CMK (cell line): ENCODE results near the gene NOS3.

Experiments
- DNase-seq: peaks from one replicate; pipeline ENCODE4 v3.0.0-alpha.2; 2010; ENCODE audit warnings: low read depth

The NOS3 gene

DNA sequence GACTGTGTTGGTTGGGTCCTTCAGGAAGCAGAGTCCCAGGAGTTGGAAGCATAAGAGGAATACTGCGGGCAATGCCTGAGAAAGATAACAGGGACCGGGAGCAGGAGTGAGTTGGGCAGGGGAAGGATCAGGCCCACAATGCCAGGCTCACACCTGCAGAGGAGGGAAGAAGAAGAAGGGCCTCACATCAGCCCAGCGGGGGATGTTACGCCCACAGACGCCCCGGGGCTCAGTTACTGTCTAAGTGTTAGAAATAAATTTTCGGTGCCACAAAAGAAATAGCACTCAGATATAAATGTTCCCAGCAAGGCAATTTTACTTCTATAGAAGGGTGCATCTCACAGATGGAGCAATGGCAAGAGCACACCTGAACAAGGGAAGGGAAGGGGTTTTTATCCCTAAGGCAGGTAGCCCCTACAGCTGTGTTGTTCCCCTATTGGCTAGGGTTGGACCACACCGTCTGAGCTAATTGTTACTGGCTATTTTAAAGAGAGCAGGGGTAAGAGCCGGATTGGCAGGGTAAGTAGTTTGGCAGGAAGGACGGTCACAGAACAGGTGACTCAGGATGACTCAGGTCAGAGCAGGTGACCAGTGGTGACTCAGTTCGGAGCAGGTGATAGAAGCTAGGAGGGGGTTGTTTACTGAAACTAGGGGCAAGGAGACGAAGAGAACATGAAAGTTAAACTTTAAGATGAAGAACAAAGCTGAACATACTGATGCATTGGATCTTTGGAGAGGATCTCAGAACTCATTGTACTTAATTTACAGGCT lies at the start of gene NOS3:
Gene NOS3 (plus strand): TSS at position 602 of the 771 bp plus-strand sequence. CDS start 2,787 bp downstream, outside the sequence.
- no peak for DNase-seq

DNA sequence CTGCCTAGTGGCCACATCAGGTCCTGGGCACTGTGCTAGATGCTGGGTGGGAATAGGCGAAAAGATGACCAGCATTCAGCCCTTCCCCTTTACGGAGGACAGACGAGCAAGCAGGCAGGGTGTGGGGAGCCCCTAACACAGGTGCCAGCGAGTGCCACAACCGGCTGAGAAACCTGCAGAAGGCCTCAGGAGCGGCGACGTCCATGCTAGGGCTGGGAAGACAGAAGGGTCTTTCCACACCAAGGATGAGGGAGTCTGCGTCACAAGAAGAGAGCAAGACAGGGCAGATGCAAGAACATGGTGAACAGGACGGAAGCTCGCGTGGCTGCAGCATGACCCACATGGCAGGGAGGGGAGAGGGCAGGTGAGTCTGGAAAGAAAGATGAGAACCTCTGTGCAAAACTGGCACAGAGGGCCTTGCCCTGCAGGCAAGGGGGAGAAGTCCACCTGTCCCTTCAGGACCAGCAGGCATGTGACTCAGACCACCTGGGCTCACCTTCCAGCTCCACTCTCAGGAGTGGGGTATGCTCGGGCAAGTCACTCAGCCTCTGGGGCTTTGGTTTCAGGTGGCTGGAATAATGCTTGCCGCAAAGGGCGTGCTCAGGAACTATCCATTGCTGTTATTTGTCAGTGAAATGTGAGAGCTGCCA lies 49.3 kb upstream of the NOS3 start:
- DNase-seq: no peak

DNA sequence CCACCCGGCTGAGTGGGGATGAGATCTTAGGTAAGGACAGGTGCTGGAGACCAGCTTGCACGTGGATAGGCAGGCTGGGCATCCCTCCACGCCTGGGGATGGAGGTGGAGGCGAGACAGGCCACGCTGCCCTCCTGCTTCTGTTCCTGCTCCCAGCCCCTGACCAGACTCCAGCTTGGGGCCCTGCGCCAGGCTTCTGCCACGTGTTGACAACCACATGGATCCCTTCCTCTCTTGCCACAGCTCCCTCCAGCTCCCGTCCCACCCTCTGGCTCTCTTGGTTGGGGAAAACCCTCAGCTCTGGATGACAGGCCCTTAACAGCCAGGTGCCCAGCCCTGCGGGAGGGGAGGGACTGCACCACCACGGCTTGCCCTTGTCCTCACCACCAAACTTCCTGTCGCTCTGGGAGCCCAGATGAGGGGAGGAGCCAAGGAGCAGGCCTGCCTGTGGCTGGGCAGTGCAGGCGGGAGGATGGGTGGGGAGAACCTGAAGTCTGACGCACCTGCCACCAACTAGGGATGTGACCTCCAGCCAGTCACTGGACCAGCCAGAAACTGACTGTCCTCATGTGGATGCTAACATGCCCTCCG lies 48.7 kb upstream of the NOS3 start:
- no peak for DNase-seq

DNA sequence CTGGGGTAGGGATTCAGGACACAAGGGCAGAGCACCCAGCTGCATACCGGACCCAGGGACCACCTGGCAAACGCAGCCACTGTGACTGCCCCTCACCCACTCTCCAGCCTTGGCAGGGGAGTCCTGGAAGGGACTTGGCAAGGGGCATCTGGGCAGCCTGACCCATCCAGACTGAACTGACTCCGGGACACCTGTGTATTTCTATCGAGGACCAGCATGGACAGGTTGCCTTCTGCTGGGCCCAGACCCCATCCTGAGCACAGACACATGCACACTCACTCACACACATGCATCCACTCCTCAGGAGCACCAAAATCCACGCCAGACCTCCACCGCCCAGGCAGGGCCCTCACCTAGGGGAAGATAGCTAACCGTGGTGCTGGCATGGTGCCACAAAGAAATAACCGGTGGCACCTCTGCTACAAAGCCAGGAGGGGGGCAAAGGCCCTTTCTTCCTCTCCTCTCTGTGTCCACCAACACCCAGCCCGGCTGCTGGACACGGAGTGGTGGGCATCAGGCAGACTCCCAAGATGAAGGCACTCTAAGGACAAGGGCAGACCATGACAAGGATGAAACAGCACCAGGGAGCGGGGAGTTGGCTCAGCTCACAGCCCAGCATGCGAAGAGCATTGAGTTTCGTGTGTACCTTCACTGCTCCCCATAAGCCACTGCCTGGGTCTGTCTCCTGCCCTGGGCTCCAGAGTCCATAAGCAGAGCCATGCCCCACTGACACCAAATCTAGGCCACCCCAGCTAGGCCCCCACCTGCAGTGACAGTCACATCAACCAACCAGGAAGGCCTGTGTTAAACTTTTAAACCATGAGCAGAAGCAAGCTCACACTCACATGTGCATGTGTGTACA lies 48.0 kb upstream of the NOS3 start:
- no peak for DNase-seq

DNA sequence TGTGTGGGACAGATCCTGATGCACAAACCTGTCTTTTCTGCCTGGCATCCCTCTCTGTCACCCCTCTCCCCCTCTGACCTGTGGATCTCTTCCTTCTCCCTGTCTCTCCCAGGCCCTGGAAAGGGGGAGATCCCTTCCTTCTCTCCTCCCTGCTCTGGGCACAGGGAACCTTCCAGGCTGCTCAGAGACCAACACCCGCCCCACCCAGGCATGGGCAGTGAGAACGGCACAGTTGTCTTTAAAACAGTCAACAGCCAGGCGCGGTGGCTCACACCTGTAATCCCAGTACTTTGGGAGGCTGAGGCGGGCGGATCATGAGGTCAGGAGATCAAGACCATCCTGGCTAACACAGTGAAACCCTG lies 47.4 kb upstream of the NOS3 start:
- no peak for DNase-seq

DNA sequence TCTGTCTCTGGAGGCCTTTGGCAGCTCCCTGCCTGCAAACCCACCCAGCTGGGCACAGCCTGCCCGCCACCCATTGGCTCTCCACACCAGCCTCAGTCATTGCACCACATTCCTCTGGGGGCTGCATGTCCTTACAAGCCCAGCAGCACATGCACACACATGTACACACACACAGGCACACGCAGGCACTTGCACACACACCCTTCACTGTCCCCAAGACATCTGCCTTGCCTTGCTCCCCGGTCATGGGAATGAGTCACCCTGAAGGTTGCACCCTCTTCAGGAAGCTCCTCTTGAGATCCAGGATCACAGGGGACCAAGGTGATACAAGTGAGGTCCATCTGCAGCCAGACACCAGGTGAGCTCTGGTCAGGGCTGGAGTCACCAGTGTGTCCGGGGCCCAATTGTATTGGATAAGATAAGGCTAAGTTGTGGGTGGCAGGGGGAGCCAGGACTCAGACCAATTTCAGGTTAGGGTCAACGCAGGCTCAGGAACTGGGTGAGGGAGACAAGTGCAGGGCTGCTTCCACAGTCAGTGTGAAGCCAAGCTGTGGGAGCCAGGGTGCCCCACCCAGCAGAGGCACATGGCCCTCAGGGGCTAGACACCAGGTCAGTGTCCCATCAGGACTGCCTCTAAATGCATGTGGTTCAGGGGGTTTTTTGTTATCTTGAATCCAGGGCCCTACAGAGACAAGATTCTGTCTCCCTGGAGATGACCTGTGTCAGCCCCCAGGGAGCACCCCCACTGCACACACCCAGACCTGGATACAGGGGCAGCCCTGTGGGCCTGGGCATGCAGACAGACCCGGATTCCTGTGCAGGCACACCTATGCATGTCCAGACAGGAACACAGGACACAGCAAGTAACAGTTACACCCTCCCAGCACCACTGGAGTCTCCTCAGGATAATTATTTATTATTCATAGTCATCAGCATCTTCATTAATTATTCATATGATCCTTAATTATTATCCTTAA lies 46.5 kb upstream of the NOS3 start:
- DNase-seq: no peak

DNA sequence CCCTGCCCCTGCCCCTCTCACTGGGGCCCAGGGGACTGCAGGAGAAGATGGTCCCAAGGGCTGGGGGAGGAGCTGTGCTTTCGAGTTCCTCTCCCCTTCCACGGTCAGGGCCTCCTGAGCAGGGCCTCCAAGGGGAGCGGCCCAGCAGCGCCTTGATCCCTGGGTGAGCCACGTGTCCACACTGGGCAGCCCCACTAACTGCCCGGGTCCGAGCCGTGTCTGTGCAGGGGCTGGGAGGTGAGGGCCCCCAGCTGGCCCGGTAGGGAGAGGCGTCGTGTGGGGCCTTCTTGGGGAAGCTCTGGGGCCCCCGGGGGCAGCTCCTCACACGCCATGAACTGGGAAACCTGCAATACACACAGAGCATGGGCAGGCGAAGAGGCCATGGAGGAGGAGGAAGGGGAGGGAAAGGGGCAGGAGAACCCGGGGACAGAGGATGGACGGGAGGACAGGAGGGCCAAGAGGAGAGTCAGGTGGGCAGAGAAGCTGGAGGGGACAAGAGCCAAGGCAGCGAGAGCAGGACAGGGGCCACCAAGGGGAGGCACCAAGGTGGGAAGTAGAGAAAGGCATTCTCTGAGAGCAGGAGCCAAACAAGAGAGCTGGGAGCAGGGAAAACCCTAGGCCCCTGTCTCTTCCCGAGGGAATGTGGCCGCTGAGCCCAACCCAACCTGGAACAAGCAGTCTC lies 45.5 kb upstream of the NOS3 start:
- DNase-seq: no peak

DNA sequence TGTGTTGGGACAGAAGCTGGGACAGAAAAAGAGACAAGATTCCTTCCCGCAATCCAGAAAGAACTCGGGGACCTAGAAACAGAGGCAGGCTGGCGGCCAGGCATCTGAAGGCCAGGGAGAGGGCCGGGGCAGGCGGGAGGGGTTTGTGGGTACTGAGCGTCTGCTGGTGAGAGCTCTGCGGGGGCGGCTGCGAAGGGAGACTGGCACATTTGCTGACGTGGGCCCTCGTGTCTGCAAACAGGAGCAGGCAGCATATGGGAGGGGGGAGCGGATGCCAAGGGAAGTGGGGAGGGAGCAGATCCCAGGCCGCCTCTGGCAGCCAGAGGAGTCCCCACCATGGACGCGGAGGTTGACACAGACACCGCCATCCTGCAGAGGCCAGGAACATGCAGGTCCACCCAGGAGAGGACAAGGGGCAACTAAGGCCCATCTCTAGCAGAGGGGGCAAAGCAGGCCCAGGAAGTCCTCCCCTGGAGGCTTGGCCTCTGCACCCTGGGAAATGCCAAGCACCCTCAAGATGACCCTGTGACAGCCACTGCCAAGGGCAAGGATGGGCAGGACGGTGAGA lies 44.9 kb upstream of the NOS3 start:
- DNase-seq: no peak

DNA sequence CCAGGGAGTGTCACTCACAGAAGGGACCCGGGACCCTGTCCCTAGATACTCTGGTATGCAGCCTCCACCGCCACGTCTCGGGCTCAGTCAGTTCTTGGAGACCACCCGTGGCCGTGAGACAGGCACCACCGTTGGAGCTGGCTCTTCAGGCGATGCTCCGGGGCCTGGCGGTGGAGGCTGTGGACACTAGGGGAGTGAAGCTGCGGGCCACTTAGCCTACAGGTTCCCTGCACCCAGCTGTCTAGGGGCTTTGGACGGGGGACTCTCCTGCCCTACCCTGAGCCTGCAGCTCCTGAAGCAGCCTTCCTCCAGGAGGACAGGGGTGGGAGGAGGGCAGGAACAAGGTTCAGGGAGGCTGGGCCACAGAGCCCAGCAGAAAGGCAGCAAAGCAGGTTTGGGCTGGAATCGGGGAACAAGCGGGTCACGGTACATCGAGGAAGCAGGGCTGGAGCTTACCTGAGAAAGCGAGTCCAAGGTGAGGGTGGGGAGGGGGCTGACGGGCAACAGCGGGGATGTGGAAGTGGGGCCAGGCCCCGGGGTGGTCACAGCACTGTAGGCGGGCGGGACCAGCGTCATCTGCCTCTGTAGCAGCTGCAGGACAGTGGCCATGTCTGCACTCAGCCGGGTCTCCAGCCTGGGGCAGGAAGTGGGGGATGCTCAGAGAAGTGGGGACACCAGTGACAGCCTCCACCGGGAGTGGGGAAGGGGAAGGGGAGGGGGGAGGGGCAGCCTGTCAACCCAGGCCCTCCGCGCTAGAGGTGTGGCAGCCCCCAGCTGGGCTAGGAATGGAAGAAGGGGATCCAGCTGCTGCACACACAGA lies 44.2 kb upstream of the NOS3 start:
- no peak for DNase-seq

DNA sequence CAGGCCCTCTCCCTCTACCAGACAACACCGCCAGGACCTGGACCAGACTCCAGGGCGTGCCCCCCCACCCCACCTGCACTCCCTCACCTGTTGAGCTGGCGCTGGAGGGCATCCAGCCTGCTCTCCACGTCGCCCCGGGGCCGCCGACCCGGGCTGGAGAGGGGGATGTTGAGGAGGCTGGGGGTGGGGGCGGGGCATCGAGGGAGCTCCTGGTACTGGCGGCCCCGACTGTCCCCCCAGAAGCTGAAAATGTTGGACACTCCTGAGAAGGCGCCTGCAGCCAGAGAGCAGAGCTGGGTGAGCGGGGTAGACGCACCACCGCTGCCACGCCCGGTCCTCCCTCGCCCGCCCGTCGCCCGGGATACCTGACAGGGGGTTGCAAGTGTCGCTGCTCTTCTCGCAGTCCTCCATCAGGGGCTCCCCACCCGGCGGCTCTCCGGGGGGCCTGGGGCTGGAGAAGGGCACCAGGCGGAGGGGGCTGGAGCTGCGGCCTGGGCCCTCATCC lies 43.5 kb upstream of the NOS3 start:
- no peak for DNase-seq

DNA sequence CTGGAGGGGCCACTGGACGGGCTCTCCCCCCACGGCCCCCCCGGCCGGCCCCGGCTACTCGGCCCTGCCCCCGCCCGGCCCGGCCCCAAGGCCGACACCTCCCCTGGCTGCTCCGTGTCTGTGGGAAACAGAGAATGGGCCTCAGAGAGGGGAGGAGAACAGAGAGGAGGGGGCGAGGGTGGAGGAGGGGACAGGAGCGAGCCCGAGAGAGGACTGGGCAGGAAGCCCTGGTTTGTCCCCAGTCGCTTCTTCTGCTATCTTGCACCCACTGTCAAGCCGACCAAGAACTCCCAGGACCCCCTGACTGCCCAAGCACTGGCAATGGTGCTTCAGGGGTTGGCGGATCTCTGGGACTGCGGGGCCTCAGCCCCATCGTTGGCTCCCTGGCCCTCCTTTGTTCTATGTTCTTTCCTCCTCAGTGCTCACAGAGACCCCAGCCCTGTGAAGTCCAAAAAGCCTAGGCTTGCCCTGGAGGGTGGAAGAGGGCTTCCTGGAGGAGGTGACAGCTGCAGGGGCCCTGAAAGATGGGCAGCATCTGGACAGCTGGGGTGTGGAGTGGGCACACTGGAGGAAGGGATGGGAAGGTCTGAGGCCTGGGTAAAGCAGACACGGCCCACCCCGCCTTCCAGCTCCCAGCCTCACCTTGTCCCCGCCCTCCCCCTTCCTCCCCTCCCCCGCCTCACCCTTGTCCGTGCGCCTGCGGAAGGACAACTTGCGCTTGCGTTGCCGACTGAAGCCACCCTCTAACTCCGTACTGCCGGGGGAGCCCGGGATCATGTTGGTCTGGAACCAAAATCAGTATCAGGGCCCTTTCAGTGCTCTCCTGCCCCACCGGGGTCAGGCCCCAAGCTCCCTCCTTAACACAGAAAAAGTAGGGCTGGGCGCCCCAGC lies 42.8 kb upstream of the NOS3 start:
- DNase-seq: no peak

DNA sequence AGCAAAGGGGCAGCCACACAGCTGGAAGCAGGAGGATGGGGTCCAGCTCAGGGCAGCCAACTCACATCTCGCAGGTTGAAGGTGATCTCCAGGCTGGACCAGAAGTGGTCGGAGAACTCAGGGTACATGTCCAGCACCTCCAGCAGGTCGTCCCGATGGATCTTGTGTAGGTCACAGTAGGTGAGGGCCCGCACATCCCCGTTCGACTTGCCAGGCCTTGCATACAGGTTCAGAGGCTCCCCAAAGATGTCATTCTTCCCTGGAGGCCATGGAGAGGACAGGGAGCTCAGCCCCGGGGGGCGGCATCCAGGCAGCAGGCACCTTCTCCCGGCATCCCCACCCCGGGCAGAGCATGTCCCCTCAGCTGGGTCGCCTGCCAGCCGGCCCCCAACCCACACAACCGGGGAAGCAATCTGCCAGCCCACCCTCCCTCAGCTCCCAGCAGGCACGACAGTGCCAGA lies 42.0 kb upstream of the NOS3 start:
- DNase-seq: no peak

DNA sequence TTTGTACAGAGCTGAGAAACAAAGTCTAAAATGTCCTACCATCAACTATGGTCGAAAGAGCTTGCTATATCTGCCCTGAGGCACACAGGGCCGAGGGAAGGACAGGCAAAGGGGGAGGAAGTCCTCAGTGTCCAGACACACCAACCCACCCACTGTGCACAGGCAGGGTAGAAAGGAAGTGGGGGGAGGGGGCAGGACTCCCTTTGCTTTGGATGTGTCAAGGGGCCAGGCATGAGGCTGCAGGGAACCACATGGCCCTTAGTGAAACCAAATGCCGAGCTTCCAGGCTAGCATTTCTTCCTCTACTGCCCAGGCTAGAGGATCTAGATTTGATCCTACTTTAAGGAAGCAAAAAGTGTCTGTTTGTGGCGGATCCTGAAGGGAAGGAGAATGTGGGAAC lies 41.3 kb upstream of the NOS3 start:
- DNase-seq: no peak

DNA sequence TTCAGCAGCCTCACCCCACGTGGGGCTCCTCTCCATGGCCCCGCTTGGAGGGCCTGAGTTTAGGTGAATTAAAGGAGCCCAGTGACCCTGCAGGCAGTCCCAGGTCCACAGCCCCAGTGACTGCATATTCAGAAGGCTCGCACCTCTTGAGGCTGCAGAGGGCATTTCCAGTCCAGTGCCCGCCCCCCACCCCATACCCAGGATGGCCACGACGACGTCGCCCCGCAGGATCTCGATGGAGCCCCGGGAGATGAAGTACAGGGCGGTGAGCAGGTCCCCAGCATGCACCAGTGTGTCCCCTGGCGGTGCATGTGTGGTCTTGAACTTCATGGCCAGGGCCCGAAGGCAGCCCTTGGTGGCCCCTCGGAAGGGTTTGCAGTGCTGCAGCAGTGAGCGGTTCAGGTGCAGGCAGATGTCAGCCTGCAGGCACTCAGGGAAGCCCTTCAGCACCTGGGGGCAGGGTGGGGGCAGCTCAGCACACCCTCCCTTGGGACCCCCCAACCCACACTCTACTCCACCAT lies 40.8 kb upstream of the NOS3 start:
- DNase-seq: no peak

DNA sequence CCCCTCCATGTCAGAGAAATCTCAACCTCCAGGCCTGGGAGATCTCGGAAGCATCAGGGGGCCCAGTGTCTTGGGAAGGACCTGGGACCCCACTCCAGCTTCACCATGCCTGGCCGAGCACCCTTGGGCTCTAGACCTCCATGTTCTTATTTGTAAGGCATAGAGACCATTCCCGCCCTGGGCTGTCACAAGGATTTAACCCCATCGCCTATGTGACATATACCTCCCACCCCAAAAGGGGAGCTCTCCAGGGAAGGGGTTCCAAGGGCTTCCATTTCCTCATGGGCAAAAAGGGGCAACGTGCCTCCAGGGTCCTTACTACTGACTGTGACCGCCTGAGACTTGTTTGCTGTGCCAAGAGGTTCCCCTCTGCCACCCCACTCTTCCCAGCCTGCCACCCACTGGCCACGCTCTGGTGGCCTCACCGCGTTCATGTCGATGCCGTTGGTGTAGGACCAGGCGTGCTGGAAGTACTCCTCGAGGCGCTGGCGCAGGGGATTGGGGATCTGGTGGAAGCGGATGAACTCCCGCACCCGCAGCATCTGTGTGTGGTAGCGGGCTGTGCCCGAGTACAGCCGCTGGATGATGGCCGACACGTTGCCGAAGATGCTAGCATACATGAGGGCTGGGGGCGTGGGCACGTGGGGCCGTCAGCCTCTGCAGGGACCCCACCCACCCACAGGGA lies 40.2 kb upstream of the NOS3 start:
- no peak for DNase-seq

DNA sequence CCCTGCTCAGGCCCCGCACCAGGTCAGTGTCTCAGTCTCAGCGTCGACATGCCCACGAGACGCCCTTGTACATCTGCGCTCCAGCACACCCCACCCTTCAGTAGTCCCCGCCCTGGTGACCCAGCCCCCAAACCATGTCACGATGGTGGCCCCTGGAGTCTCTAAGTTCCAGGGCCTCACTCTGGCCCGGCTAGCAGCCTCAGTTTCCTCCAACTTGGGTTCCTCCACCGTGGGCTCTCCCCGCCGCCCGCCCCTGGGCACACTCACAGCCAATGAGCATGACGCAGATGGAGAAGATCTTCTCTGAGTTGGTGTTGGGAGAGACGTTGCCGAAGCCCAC lies 39.7 kb upstream of the NOS3 start:
- DNase-seq: no peak

DNA sequence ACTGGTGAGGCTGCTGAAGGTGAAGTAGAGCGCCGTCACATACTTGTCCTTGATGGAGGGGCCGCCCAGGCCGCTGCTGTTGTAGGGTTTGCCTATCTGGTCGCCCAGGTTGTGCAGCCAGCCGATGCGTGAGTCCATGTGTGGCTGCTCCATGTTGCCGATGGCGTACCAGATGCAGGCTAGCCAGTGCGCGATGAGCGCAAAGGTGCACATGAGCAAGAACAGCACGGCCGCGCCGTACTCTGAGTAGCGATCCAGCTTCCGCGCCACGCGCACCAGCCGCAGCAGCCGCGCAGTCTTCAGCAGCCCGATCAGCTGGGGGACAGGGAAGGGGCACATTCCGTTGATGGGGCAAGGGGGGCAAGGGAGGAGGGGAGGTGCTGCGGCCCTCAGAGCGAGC lies 39.3 kb upstream of the NOS3 start:
- DNase-seq: no peak
